Measurements from ENCODE around the gene ADTRP.

The ADTRP gene

GRCh38 chr6:11738234-11738633 is 40.4 kb downstream of the ADTRP start:
- no peaks in the 10 kb centered on the region for H3K9me3 ChIP-seq (ENCODE audit: control insufficient read depth in 2 of 2, low read length in 2 of 2)
- H3K27ac ChIP-seq (ENCODE audit: low read length), result no peak overlapping the region
- peaks cover 0 to 2% of the 10 kb centered on the region in 2 donors for H3K27me3 ChIP-seq (ENCODE audit: control insufficient read depth in 1 of 2, insufficient read depth in 2 of 2, low read length in 2 of 2)
- no peak overlapping the region for H3K4me3 ChIP-seq (ENCODE audit: low read length in 2 of 2)
- no peaks in the 10 kb centered on the region for H3K36me3 ChIP-seq (ENCODE audit: control insufficient read depth in 2 of 2, insufficient read depth in 2 of 2, low read length in 2 of 2)
- H3K9ac ChIP-seq (ENCODE audit: low read length in 2 of 2), result no peak overlapping the region
- no peaks in the 10 kb centered on the region for H3K4me1 ChIP-seq (ENCODE audit: control insufficient read depth, insufficient read depth, low read length)

- peaks cover 7% of the 10 kb centered on the region for H3K4me1 ChIP-seq (ENCODE audit: control insufficient read depth, insufficient read depth, low read length)
- H3K4me3 ChIP-seq (ENCODE audit: low read length in 2 of 2), result no peak overlapping the region
- H3K9ac ChIP-seq (ENCODE audit: low read length in 2 of 2), result no peak overlapping the region
- H3K27me3 ChIP-seq (ENCODE audit: control insufficient read depth in 1 of 2, insufficient read depth in 2 of 2, low read length in 2 of 2), result peaks cover 0 to 2% of the 10 kb centered on the region in 2 donors
- H3K9me3 ChIP-seq (ENCODE audit: control insufficient read depth in 2 of 2, low read length in 2 of 2), result no peaks in the 10 kb centered on the region
- H3K27ac ChIP-seq (ENCODE audit: low read length), result no peak overlapping the region
- no peaks in the 10 kb centered on the region for H3K36me3 ChIP-seq (ENCODE audit: control insufficient read depth in 2 of 2, insufficient read depth in 2 of 2, low read length in 2 of 2)
Observed at GRCh38 chr6:11736601-11737000, 42.0 kb downstream of the ADTRP start.

DNA sequence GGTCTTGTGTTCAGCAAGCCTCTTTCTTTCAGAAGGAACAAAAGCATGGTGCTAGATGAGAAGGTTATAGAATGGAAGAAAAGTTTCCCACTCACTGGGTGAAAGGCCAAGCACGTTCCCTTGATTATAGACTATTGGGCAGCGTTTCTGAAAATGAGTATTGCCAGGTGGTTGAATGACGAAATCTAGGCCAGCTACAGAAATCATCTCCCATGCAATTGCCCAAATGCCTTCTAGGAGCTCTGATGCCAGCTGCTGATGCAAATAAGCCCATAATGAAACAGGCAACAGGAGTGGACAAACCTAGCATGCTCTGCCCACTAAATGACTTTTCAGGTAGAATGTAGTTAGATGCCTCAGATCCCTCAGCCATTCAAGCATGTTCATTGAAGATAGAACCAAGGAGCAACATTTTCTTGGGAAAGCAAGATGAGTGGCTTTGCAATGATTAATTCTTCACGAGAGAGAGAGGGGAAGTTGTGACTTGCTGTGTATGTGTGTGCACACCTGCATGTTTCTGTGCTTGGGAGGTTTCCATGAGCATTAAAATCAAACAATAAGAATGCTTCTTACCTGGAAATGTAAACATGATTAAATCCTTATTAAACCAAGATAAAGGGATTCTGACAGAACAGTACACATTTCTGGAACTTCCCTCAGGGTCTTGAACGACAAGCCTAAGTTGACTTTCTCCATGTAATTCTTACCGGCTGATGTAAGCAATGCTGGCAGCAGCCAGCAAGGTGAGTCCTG is 43.6 kb downstream of the ADTRP start:
- peaks cover 10% of the 10 kb centered on the region for H3K4me1 ChIP-seq (ENCODE audit: control insufficient read depth, insufficient read depth, low read length)
- H3K27ac ChIP-seq (ENCODE audit: low read length), result no peak overlapping the region
- no peak overlapping the region for H3K9ac ChIP-seq (ENCODE audit: low read length in 2 of 2)

DNA sequence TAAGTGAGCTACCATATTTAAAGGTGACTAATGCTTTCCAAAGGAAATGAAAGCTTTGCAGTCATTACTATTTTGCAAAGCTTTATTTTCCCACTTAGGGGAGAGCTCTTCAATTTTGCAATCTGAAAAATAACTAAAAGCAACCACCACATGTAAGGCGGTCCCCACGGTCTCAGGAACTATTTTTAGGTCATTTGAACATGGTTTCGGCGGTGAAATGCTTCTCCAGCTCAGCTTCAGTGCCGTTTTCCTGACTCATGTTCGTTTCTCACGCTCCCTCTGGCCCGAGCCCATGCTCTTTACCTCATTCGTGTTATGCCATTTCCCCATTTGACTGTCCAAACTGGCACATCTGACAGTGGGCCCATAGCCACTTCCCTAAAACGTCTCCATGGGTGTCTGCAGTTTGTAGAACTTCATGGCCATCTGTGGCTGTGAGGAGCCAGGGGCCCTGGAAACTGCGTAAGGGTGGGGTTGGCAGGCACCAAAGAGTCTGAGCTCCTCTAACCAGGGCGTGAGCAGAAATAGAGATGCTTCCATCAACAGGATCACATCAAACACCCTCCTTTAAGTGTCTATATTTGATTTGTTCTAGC is 46.5 kb downstream of the ADTRP start:
- no peaks in the 10 kb centered on the region for H3K36me3 ChIP-seq (ENCODE audit: control insufficient read depth in 2 of 2, insufficient read depth in 2 of 2, low read length in 2 of 2)
- no peak overlapping the region for H3K4me3 ChIP-seq (ENCODE audit: low read length in 2 of 2)
- no peak overlapping the region for H3K27ac ChIP-seq (ENCODE audit: low read length)
- H3K9ac ChIP-seq (ENCODE audit: low read length in 2 of 2), result no peak overlapping the region
- no peaks in the 10 kb centered on the region for H3K9me3 ChIP-seq (ENCODE audit: control insufficient read depth in 2 of 2, low read length in 2 of 2)
- peaks cover 10% of the 10 kb centered on the region for H3K4me1 ChIP-seq (ENCODE audit: control insufficient read depth, insufficient read depth, low read length)
- H3K27me3 ChIP-seq (ENCODE audit: control insufficient read depth in 1 of 2, insufficient read depth in 2 of 2, low read length in 2 of 2), result peaks cover 0 to 2% of the 10 kb centered on the region in 2 donors

More for the DNA sequence above, 43.6 kb downstream of the ADTRP start:
- H3K36me3 ChIP-seq (ENCODE audit: control insufficient read depth in 2 of 2, insufficient read depth in 2 of 2, low read length in 2 of 2), result no peaks in the 10 kb centered on the region
- H3K4me3 ChIP-seq (ENCODE audit: low read length in 2 of 2), result no peak overlapping the region
- no peaks in the 10 kb centered on the region for H3K9me3 ChIP-seq (ENCODE audit: control insufficient read depth in 2 of 2, low read length in 2 of 2)
- H3K27me3 ChIP-seq (ENCODE audit: control insufficient read depth in 1 of 2, insufficient read depth in 2 of 2, low read length in 2 of 2), result peaks cover 0 to 2% of the 10 kb centered on the region in 2 donors

DNA sequence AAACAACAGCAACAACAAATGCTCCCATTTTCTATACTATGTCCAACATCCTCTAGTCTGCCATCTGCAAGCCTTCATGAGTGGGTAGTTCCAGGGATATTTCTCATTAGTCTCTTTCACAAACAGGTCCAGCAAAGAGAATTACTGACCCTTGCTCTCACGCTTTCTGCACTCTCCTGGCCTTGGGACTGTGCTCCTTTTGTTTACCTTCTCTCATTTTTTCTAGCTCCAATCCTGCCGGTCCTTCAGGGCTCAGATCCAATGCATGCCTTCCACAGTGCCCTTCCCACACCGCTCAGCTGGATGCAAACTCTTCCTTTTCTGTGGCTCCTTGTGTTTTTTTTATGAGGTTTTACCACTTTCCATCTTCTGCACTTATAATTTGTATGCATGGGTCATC is 47.2 kb downstream of the ADTRP start:
- no peak overlapping the region for H3K9ac ChIP-seq (ENCODE audit: low read length in 2 of 2)
- no peak overlapping the region for H3K27ac ChIP-seq (ENCODE audit: low read length)
- no peaks in the 10 kb centered on the region for H3K9me3 ChIP-seq (ENCODE audit: control insufficient read depth in 2 of 2, low read length in 2 of 2)
- no peak overlapping the region for H3K4me3 ChIP-seq (ENCODE audit: low read length in 2 of 2)
- no peaks in the 10 kb centered on the region for H3K36me3 ChIP-seq (ENCODE audit: control insufficient read depth in 2 of 2, insufficient read depth in 2 of 2, low read length in 2 of 2)
- peaks cover 10% of the 10 kb centered on the region for H3K4me1 ChIP-seq (ENCODE audit: control insufficient read depth, insufficient read depth, low read length)
- H3K27me3 ChIP-seq (ENCODE audit: control insufficient read depth in 1 of 2, insufficient read depth in 2 of 2, low read length in 2 of 2), result peaks cover 0 to under 1% of the 10 kb centered on the region in 2 donors

GRCh38 chr6:11730641-11731040 is 48.0 kb downstream of the ADTRP start:
- H3K9me3 ChIP-seq (ENCODE audit: control insufficient read depth in 2 of 2, low read length in 2 of 2), result no peaks in the 10 kb centered on the region
- H3K4me1 ChIP-seq (ENCODE audit: control insufficient read depth, insufficient read depth, low read length), result peaks cover 10% of the 10 kb centered on the region
- no peak overlapping the region for H3K4me3 ChIP-seq (ENCODE audit: low read length in 2 of 2)
- H3K27me3 ChIP-seq (ENCODE audit: control insufficient read depth in 1 of 2, insufficient read depth in 2 of 2, low read length in 2 of 2), result no peaks in the 10 kb centered on the region
- H3K27ac ChIP-seq (ENCODE audit: low read length), result no peak overlapping the region
- no peaks in the 10 kb centered on the region for H3K36me3 ChIP-seq (ENCODE audit: control insufficient read depth in 2 of 2, insufficient read depth in 2 of 2, low read length in 2 of 2)
- H3K9ac ChIP-seq (ENCODE audit: low read length in 2 of 2), result no peak overlapping the region

GRCh38 chr6:11729076-11729475 is 49.5 kb downstream of the ADTRP start:
- Histone ChIP-seq H3K27ac (ENCODE audit: low read length) (no peak overlapping the region), H3K36me3 (ENCODE audit: control insufficient read depth in 2 of 2, insufficient read depth in 2 of 2, low read length in 2 of 2) (no peaks in the 10 kb centered on the region), H3K27me3 (ENCODE audit: control insufficient read depth in 1 of 2, insufficient read depth in 2 of 2, low read length in 2 of 2) (no peaks in the 10 kb centered on the region)

DNA sequence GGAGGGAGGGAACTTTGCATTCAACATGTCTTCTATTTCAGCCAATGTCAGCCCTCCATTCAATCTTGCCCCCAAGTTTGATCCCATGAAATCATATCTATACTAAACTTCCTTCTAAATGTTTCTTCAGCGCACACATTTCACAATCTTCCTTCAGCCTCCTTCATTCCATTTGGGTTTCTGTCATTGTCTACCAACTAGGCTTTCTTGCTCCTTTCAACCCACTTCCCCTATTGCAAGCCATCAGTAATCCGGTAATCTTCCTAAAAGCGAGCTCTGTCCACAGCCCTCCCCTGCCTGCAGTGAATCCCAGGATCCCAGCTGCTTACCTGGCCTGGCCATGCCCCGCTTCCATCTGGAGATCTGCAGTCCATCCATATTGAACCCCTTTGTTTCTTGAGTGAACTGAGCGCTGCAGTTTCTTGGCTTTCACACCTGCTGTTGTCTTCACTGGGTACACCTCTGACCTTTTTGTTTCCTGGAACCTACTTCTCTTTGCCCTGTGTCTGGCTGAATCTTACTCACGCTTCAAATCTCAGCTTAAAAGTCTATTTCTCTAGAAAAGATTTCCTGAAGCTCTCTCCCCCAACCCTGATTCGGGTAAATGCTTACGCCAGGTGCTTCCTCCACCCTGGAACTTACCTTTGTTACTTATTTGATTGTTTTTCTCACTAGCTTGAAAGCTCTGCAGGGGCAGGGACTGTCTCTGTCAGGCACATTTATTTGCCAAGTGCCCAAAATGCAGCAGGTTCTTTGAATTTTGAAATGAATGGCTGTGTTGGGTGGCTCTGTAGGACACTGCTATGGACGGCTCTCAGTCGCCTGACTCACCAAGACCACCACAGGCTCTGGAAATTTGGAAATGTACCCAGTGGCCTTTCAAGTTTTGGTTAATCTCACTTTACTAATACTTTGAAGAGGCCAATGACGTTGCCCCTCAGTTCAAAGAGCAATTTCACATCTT is 50.3 kb downstream of the ADTRP start:
- Histone ChIP-seq H3K9me3 (ENCODE audit: control insufficient read depth in 2 of 2, low read length in 2 of 2) (no peaks in the 10 kb centered on the region), H3K27me3 (ENCODE audit: control insufficient read depth in 1 of 2, insufficient read depth in 2 of 2, low read length in 2 of 2) (no peaks in the 10 kb centered on the region), H3K27ac (ENCODE audit: low read length) (no peak overlapping the region), H3K9ac (ENCODE audit: low read length in 2 of 2) (no peak overlapping the region), H3K4me1 (ENCODE audit: control insufficient read depth, insufficient read depth, low read length) (peaks cover 10% of the 10 kb centered on the region), H3K36me3 (ENCODE audit: control insufficient read depth in 2 of 2, insufficient read depth in 2 of 2, low read length in 2 of 2) (no peaks in the 10 kb centered on the region), H3K4me3 (ENCODE audit: low read length in 2 of 2) (no peak overlapping the region)

More at GRCh38 chr6:11729076-11729475, 49.5 kb downstream of the ADTRP start:
- H3K4me1 ChIP-seq (ENCODE audit: control insufficient read depth, insufficient read depth, low read length), result peaks cover 10% of the 10 kb centered on the region
- H3K4me3 ChIP-seq (ENCODE audit: low read length in 2 of 2), result no peak overlapping the region
- no peak overlapping the region for H3K9ac ChIP-seq (ENCODE audit: low read length in 2 of 2)
- no peaks in the 10 kb centered on the region for H3K9me3 ChIP-seq (ENCODE audit: control insufficient read depth in 2 of 2, low read length in 2 of 2)

DNA sequence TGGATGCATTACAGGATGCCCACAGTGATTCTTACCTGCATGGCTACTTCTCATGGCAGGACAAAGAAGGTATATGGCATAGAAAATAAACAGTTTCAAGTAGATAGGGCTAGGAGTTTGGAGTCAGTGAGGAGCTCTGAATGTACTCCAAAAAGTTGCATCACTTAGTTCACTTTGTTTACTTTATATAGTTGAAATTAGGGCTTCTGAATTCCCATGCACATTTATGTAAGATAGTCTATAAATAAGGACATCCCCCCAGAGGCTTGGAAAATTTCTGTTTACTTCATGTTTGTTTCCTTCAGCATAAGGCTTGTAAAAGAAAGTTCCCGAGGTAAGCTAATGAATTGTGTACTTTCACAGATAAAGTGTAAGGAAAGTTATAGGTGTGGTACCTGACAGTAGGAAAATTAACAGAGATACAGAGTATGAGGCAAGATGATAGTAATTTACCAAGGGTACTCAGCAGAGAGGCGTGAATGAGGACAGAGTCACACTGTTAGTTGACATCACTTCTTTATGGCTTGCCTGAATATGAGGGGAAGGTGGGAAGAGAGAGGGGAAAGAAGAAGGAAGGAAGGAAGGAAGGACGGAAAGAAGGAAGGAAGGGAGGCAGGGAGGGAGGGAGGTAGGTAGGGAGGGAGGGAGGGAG is 51.1 kb downstream of the ADTRP start:
- H3K9ac ChIP-seq (ENCODE audit: low read length in 2 of 2), result no peak overlapping the region
- H3K36me3 ChIP-seq (ENCODE audit: control insufficient read depth in 2 of 2, insufficient read depth in 2 of 2, low read length in 2 of 2), result no peaks in the 10 kb centered on the region
- H3K4me3 ChIP-seq (ENCODE audit: low read length in 2 of 2), result no peak overlapping the region
- peaks cover 10% of the 10 kb centered on the region for H3K4me1 ChIP-seq (ENCODE audit: control insufficient read depth, insufficient read depth, low read length)
- no peaks in the 10 kb centered on the region for H3K27me3 ChIP-seq (ENCODE audit: control insufficient read depth in 1 of 2, insufficient read depth in 2 of 2, low read length in 2 of 2)
- H3K9me3 ChIP-seq (ENCODE audit: control insufficient read depth in 2 of 2, low read length in 2 of 2), result no peaks in the 10 kb centered on the region
- no peak overlapping the region for H3K27ac ChIP-seq (ENCODE audit: low read length)

DNA sequence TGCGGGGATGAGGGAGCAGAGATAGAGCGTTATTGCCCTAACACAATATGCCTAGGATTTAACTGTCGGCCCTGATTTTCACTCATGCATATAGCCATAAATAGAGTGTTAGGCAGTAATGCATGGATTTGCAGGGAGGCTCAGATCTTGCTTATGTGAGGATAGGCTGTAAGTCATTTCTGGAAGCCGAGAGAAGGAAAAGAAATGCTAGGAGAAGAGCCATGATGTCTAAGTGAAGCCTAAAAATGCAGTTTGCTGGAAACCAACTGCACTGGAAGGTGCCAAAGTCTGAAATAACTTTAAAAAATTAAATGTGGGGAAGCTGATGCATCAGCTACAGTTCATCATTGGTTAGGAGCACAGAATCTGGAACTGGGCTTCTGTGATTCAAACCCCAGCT is 54.3 kb downstream of the ADTRP start:
- H3K27ac ChIP-seq (ENCODE audit: low read length), result no peak overlapping the region
- H3K9me3 ChIP-seq (ENCODE audit: control insufficient read depth in 2 of 2, low read length in 2 of 2), result no peaks in the 10 kb centered on the region
- no peaks in the 10 kb centered on the region for H3K27me3 ChIP-seq (ENCODE audit: control insufficient read depth in 1 of 2, insufficient read depth in 2 of 2, low read length in 2 of 2)
- H3K9ac ChIP-seq (ENCODE audit: low read length in 2 of 2), result no peak overlapping the region
- no peaks in the 10 kb centered on the region for H3K4me1 ChIP-seq (ENCODE audit: control insufficient read depth, insufficient read depth, low read length)
- no peaks in the 10 kb centered on the region for H3K36me3 ChIP-seq (ENCODE audit: control insufficient read depth in 2 of 2, insufficient read depth in 2 of 2, low read length in 2 of 2)
- H3K4me3 ChIP-seq (ENCODE audit: low read length in 2 of 2), result no peak overlapping the region
